ENCODE data around the gene PAQR4.

PAQR4 gene

DNA sequence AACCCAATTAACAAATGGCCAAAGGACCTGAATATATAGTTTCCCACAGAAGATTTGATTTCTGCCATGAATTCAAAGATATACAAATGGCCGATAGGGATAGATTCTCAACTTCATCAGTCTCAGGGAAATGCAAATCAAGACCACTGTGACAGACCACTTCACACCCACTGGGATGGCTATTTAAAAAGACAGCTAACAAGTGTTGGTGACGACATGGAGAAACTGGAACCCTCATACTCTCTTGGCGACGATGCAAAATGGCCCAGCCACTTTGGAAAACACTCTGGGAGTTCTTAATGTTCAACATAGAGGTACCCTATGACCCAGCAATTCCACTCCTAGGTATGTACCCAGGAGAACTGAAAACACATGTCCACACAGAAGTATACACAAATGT lies 22.5 kb upstream of the PAQR4 start:
- DNase-seq, result no peak

DNA sequence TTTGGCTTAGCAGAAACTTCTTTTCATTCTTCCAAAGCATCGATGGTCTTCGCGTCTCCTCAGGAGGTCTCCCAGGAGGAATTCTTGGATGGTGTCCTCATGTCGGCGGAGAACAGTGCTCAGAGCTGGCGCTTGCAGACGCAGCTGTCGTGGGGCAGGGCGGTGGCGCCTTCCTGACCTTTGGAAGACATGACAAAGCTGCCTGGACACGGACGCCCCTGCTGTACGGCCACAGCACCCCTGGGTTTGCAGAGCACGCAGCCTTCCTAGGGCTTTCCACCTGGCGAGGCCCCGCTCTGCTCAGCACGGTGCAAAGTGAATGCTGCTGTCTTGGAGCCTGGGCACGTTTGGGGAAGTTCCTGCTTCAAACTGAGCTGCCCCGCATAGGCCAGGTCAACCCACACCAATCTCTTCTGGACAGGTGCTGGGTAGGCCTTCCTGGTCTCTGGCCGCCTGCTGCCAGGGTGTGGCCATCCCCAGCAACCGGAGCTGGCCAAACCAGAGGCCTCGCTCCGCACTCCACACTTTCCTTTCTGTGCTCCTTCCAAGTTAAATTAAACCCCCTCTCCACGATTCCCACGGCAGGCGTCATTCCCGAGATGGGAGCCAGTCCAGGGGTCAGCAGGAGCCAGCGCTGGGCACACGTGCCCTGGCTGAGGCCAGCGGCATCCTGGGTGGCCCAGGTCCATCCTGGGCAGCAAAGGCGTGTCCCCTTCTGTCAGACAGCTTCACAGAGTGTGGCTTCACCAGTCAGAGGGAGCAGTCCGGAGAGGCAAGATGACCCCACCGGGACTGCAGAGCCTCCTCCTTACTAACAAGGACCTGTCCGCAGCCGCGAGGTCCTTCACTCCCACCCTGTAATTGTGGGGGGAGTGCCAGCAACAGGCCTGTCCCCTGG lies 20.1 kb upstream of the PAQR4 start:
- no peak for DNase-seq

GRCh38 chr16:2949705-2950352 lies 19.3 kb upstream of the PAQR4 start:
- DNase-seq, result no peak

- no peak for DNase-seq
Observed at GRCh38 chr16:2950353-2950724, 18.8 kb upstream of the PAQR4 start.

- DNase-seq, result no peak
Observed at GRCh38 chr16:2950773-2951172, 18.4 kb upstream of the PAQR4 start.

DNA sequence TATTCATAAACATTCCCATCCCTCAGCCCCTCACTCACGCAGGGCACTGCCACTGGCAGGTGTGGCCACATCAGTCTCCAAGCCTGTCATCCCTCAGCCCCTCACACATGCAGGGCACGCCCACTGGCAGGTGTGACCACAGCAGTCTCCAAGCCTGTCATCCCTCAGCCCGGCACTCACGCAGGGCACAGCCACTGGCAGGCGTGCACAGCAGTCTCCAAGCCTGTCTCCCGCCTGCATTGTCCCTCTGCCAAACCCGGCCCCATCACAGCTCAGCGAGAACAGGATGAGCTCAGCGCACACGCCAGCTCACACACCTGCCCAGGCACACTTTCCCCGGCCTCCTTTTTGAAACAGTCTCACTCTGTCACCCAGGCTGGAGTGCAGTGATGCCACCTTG lies 16.5 kb upstream of the PAQR4 start:
- no peak for DNase-seq

- DNase-seq, result no peak
Observed at GRCh38 chr16:2953706-2954627, 15.2 kb upstream of the PAQR4 start.

GRCh38 chr16:2954656-2955381 lies 14.3 kb upstream of the PAQR4 start:
- DNase-seq, result no peak

DNA sequence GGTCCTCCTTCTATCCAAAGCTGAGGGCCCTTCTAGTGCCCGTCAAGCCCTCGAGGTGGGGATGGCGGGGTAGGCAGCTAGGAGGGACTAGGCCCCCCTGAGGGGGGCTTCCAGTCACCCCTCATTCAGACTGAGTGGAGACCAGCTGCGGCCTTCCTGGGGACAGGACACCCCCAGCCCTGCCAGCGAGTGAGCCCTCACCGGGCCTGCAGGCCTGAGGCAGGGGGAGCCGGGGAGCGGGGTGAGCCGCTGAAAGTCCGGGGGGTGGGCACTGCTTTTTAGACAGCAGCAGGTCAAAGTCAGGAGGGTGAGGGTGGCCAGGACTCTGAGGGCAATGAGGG lies 13.7 kb upstream of the PAQR4 start:
- no peak for DNase-seq

DNA sequence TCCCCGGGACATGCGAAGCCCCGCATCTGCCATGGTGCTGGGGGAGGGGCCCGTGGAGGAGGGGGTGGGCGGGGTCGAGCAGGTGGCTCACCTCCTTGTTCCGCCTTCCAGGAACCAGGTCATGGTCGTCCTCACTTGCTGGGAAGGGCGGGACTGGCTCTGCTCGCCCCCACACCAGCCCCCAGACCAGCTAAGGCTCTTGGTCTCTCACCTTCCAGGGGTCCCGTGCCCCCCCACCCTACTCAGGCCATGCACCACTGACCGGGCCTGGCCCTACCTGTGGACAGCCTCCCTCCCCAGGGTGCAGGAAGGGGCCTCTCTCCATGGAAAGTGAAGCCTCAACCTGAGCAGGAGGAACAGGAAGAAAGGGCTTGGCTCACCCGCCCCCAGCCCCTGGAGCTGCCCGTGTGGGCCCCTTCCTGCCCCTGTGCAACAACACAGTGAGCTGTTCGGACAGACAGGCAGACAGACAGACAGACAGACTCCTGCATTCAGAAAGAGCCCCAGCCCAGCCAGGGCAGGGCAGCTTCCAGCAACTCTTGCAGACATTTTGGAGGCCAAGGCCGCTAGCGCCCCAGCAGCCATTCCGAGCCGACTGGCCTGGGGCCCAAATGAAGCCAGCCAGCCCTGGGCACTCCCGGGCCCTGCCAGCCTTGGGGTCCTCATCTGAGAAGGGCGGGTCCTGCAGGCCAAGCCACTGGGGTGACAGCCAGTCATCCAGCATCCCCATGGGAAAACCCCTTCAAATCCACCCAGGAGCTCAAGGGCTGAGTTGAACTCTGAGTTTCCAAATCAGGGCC lies 13.2 kb upstream of the PAQR4 start:
- DNase-seq, result no peak

DNA sequence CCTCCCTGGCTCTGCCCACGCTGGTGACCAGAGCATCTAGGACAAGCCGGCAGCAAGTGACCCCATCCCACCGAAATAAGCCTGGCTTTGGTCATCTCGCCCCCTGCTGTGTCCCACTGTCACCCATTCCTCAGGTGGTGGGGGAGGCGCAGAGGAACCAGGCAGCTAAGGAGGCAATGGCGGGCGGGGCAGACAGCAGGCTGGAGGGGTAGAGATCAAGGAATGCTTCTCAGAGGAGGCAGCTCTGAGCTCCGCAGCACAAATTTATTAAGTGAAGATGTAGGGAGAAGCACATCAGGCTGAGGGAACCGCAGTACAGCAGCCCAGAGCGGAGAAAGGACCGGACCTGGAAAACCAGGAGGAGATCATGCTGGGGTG lies 12.6 kb upstream of the PAQR4 start:
- DNase-seq, result no peak

- DNase-seq, result no peak
Observed at GRCh38 chr16:2959206-2959605, 9.9 kb upstream of the PAQR4 start.

- no peak for DNase-seq
Observed at GRCh38 chr16:2960183-2961010, 8.8 kb upstream of the PAQR4 start.

DNA sequence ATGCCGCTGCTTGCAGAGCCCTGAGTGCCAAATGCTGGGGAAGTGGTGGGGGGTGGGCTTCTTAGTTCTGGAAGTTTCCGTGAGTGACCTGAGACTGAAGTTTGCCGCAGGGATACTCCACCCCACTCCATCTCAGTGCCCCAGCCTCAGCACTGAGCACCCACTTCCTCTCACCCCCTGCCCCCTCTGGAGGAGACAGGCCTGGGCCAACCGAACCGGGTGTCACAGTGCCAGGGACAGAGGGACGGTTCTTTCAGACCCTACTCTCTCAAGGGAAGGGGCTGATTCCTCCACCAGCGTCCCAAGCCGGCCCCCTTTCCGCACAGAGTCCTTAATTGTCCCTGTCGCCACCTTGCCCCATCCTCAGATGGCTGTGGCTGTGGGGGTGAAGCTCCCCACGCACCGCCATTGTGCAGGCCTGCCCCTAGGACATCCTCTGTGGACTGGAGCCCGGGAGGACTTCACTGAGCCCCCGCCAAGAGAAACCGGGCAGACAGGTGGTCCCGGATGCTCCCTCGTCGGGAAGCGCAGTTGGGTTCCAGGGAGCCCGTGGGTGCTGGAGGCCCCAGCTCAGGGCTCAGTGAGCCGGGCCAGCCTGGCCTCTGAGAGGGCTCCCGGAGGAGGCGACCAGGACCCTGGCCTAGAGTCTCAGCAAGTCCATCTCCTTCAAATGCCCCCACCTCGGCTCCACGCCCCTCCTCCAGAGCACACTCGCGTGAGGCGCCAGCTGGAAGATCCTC lies 6.6 kb upstream of the PAQR4 start:
- no peak for DNase-seq

DNA sequence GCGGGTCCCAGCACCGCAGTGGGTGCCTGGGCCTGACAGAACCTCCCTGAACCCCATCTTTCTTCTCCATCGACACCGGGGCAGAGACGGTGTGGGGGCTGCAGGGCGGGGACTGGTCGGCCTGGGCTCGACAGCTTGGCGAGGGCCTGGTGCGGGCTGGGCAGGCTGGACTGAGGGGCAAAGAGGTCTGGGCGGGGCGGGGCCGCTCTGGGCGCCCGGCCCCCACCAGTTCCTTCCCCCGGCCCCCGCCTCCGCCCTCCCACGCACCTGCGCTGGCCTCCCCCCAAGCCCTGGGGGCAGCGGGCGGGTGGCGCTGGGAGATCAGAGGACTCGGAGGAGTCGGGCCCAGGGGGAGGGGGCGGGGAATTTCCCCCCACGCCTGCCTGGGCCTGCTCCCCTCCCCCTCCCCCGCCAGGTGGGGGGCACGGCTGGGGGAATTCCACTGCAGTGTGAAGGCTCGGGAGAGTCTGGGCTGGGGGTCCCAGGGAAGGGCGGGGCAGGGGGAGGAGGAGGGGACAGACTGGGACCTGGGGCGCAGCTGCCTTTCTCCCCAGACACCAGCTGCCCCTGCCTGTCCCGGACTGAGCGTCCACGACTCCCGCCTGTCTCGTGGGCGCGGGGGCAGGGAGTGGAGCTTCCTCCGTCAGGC lies 6.0 kb upstream of the PAQR4 start:
- no peak for DNase-seq

DNA sequence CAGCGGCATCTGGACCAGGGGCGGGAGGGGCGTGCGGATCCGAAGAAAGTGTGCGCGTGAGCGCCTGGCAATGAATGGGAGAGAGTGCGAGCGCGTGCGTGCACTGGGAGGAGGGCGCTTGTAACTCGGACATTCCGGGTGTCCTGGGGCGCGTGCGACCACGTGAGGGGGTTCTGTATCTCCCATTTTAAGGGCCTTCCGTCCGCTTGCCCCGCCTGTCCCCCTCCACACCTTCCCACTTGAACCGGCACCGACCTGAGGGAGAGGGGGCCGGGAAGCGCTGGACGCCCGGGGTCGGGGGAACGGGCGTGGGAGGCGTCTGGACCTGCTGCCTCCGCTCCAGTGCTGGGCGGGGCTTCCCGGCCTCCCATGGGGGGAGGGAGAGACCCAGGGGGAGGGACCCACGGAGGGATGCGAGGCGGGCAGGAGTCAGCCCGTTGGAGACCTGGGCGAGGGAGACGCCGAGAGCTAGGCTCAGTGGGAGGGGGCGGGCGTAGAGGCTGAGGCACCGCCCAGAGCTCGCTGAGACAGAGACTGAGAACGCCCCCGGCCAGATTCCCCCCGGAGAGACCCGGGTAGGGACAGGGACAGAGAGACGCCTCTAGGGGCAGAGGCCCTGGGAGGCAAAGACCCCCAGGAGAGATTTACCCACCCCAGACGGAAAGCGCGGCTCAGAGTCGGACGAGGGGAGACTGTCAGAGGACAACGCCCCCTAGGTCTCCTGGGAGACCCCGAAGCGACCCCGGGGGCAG lies 5.2 kb upstream of the PAQR4 start, which contains the start of gene KREMEN2:
KREMEN2 (plus strand) TSS at position 553 of the 752 bp plus-strand sequence. CDS start 246 bp downstream, outside the sequence.
- peak; percentile 73 for DNase-seq

- peak; percentile 82 for DNase-seq
Observed at GRCh38 chr16:2964475-2965336, 4.4 kb upstream of the PAQR4 start.

All from activated CD8-positive, alpha-beta memory T cell treated with anti-CD3 and anti-CD28 coated beads for 24 hours (primary cell).